Ammon's horn (tissue), 1 donor: ENCODE data around the gene PHACTR1.
"Not testable (repeated sequence)": the region's sequence is repeated elsewhere in the genome, so short reads cannot be mapped to it uniquely, and the experiment has no call there.

ENCODE experiments used
- DNase-seq: peaks from one replicate; pipeline ENCODE4 v3.0.0-alpha.2; 2016; ENCODE audit warnings: low spot score

Gene PHACTR1

GRCh38 chr6:12749531-12750379, 33.2 kb downstream of the PHACTR1 start:
- DNase-seq: no peak

DNA sequence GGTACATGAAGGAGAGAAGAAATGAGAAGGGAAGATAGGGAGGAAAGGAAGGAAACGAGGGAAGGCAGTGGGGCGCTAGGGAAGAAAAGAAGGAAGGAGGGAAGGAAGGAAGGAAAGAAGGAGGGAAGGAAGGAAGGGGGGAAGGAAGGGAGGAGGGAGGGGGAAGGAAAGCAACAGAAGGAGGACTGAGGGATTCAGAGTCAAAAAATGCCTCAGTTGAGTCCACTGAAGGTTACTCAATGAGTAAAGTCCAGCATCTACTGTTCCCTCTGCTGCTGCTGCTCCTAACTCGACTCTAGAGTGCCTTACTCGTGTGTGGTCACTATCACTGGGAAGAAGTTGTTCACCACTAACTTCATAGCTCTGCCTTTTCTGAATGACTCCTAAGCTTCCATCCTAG, 33.8 kb downstream of the PHACTR1 start:
- DNase-seq: no peak

- peak; percentile 53 for DNase-seq
Measured at GRCh38 chr6:12751694-12752325, 35.2 kb downstream of the PHACTR1 start.

GRCh38 chr6:12753036-12753435, 36.5 kb downstream of the PHACTR1 start:
- no peak for DNase-seq

- no peak for DNase-seq
Measured at GRCh38 chr6:12760226-12760625, 43.7 kb downstream of the PHACTR1 start.

DNA sequence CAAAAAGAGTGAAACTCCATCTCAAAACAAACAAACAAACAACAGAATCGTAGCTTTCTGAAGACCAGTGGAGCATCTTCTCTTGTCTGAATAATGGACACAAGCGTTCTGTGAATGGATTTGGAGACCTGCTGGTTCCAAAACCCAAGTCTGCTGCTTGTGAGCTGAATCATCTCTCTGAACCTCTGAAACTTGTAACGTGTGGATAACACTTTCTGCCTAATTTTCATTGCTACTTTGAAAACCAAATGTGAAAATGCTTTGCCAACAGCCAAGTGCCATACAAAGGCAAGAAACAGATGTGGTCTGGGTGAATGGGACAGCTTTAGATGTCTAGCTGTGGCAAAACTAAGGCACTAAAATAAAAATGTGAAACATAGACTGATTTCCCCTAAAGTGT, 44.3 kb downstream of the PHACTR1 start:
- no peak for DNase-seq

GRCh38 chr6:12761376-12762115, 45.0 kb downstream of the PHACTR1 start:
- no peak for DNase-seq

DNA sequence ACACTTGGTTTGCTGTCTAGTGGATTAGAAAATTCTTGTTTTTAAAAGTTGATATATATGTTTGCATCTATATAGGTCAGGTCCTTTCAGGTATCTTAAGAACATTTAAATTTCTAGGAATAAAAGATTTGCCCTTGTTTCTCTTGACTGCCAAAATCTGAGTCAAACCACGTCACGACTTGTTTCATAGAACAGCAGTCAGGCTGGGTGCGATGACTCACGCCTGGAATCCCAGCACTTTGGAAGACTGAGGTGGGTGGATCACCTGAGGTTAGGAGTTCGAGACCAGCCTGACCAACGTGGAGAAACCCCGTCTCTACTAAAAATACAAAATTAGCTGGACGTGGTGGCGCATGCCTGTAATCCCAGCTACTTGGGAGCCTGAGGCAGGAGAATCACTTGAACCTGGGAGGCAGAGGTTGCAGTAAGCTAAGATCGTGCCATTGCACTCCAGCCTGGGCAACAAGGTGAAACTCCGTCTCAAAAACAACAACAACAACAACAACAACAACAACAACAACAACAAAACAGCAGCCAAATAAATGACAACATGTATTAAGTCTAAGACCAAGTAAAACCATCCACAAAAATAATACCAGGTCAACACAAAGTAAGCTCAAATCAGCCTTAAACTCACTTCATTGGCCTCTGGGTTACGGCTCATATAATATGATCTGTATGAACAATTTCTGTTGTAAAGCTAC, 46.3 kb downstream of the PHACTR1 start:
- not testable (repeated sequence) for DNase-seq

- no peak for DNase-seq
Measured at GRCh38 chr6:12766365-12766764, 49.8 kb downstream of the PHACTR1 start.

DNA sequence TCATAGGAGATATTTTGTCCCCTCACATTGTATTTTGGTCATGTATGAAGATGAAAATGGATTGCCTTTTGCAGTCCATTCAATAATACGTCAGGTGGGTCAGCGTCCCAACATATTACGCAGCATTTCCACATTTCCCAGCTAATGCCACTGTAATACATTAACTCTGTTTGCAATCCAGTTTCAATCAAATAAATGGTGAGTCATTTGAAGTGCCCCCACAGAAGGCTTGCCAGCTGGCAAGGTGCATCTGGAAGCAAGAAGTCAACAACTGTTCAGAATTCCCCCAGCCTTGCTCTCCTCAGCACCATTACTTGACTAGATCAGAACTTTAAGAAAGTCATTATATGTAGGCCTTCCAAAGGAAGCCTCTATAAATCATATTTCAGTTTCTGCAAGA, 50.4 kb downstream of the PHACTR1 start:
- no peak for DNase-seq

- peak; percentile 55 for DNase-seq
Measured at GRCh38 chr6:12769556-12770256, 53.1 kb downstream of the PHACTR1 start.

- DNase-seq: no peak
Measured at GRCh38 chr6:12772416-12772815, 55.8 kb downstream of the PHACTR1 start.

DNA sequence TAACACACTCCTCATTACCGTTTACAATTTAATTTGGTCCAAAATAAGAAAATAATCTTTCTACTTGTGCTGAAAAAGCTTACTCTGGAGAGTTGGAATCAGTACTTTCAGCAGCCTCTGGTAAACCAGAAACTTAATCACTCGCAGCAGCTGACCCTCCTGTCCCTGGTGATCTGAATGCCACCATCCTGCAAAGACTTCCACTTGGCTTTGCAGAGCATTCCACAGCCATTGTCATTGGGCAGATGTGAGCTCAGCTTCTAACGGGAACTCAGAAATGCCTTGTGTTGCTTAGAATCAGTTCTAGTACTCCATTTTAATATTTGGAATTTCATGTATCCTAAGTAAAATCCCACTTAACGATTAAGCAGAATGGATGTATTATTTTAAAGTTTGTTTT, 59.7 kb downstream of the PHACTR1 start:
- no peak for DNase-seq

GRCh38 chr6:12779772-12780171, 63.2 kb downstream of the PHACTR1 start:
- DNase-seq: no peak

DNA sequence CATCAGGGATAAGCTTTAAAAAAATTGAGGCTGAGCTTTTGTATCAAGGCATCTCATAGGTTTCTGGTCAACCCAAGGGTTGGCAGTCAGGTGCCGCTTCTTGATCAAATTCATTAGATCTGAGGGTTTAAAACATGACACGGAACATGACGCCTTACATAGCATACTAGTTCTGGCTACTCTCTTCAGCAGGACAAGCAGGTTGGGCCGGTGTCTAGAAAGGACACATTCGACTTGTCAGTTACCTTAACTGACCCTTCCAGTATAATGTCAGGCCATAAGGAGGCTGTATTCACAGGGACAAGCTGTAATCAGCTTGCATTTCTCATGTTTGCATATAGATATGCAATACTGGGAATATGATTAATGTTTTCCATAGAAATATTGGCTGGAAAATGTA, 65.6 kb downstream of the PHACTR1 start:
- DNase-seq: no peak

DNA sequence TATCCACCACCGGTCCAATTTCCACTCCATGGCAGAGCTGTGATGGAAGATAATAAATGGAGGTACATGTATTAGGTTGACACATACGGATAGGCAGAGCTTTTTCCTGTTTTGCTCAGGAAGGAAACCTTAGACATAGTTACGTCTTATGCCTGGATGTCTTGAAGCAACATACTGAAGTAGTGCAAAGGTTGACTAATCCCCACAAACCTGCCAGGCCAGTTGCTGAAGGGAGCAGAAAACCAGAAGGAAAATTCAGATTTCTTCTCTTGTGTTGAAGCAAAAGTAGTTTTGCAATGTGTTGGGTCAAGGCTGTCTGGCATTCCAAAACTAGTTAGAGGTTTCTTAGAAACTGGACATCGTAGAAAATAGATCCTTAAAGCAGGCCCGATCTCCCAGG, 68.7 kb downstream of the PHACTR1 start:
- DNase-seq: no peak

GRCh38 chr6:12785921-12786320, 69.4 kb downstream of the PHACTR1 start:
- no peak for DNase-seq

GRCh38 chr6:12791371-12791770, 74.8 kb downstream of the PHACTR1 start:
- no peak for DNase-seq

DNA sequence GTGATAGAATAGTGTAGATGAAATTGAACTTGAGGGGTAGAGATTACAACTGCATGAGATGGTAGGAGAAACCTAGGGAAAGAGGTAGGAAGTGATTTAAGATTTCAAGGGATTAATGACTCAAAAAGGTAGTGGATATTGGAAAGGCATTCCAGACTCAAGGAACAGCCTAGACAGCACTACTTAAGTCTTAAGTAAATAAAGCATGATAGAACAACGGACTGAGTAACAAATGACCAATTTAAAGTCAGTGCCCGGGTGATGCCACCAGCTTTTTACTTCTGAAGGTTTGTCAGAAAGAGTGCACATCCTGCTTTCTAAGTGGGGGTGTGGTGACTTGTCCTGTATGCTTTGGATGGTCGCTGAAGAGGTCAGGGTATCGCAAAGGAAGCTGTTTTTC, 81.8 kb downstream of the PHACTR1 start:
- DNase-seq: no peak

- DNase-seq: no peak
Measured at GRCh38 chr6:12800120-12800519, 83.6 kb downstream of the PHACTR1 start.

DNA sequence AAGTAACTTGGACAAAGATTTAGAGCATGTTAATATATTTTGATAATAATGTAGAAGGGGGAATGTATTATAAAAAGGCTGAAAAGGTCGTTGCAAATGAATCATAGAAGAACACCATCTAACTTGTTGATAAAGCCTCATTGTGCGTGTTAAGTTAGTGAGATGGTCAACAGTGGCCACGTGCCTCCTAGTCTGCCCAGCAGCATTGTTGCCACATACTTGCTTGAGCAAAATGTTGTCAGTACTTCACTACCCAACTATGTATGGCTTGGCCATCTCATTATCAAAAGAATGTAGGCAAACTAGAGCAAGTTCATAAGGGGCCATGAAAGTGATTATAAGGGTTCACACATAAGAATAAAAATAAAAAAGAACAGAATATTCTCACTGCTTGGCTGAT, 84.6 kb downstream of the PHACTR1 start:
- no peak for DNase-seq

DNA sequence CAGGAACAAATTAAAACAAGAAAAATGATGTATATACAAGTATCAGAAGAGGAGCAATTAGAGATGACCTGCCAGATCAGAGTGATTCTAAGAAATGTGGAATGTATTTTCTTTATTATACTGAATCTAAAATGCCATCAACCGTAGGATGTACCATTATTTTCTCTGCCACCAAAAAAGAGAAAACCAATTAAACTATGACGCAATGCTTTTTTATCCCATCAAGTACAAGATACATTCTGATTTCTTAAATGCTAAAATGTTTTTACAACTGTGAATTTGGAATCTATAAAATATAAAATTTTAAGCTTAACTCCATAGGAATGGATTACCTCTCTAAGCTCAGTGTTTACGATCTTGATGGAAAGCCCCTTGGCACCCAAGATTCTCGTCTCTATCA, 85.9 kb downstream of the PHACTR1 start:
- DNase-seq: no peak
